DMS53 treated with DMSO at 0.1 percent for 48 hours (cell line): ENCODE results near the gene DNPEP.
"Not testable (repeated sequence)": the region's sequence is repeated elsewhere in the genome, so short reads cannot be mapped to it uniquely, and the experiment has no call there.

Experiments used
- DNase-seq: peaks from one replicate; lab custom pipeline; 2025; ENCODE audit not compliant: unreplicated experiment; lab: John Stamatoyannopoulos, UW

Gene DNPEP

GRCh38 chr2:219419331-219420197 is 31.9 kb upstream of the DNPEP start:
- DNase-seq, result no peak

GRCh38 chr2:219419012-219419324 is 31.3 kb upstream of the DNPEP start:
- DNase-seq, result no peak

DNA sequence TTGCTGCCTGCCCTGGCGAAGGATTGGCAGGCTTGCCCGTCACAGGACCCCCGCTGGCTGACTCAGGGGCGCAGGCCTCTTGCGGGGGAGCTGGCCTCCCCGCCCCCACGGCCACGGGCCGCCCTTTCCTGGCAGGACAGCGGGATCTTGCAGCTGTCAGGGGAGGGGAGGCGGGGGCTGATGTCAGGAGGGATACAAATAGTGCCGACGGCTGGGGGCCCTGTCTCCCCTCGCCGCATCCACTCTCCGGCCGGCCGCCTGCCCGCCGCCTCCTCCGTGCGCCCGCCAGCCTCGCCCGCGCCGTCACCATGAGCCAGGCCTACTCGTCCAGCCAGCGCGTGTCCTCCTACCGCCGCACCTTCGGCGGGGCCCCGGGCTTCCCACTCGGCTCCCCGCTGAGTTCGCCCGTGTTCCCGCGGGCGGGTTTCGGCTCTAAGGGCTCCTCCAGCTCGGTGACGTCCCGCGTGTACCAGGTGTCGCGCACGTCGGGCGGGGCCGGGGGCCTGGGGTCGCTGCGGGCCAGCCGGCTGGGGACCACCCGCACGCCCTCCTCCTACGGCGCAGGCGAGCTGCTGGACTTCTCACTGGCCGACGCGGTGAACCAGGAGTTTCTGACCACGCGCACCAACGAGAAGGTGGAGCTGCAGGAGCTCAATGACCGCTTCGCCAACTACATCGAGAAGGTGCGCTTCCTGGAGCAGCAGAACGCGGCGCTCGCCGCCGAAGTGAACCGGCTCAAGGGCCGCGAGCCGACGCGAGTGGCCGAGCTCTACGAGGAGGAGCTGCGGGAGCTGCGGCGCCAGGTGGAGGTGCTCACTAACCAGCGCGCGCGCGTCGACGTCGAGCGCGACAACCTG is 30.7 kb upstream of the DNPEP start, which contains the start of gene DES:
TSS of gene DES (plus strand) at position 223 of the 857 bp plus-strand sequence. CDS start at position 309, 86 bp downstream.
- peak; percentile 39 for DNase-seq

- DNase-seq, result no peak
These were observed 29.7 kb upstream of the DNPEP start for GRCh38 chr2:219417374-219417773.

GRCh38 chr2:219416938-219417337 is 29.2 kb upstream of the DNPEP start:
- DNase-seq, result no peak

- no peak for DNase-seq
These were observed 28.5 kb upstream of the DNPEP start for GRCh38 chr2:219416235-219416602.

- no peak for DNase-seq
These were observed 28.0 kb upstream of the DNPEP start for GRCh38 chr2:219415580-219416234.

- DNase-seq, result no peak
These were observed 27.1 kb upstream of the DNPEP start for GRCh38 chr2:219414857-219415256.

- DNase-seq, result no peak
These were observed 22.7 kb upstream of the DNPEP start for GRCh38 chr2:219410390-219410789.

DNA sequence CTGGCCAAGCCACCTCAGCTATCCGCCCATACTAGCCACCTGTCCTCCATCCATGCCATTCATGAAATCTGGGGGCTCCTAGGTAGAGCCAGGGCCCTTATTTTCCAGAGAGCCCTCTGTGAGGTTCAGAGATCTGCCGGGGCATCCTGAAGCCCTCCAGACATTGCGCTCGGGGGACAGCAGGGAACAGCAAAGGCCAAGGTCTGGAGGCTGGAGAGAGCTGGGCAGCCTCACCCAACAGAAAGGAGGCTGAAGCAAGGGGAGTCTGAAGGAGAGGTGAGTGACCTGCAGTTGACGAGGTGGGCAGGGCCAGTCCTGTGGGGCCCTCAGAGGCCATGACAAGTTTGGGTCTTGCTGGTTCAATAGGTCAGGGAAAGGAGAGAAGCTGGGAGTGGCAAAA is 21.9 kb upstream of the DNPEP start:
- no peak for DNase-seq

- no peak for DNase-seq
These were observed 20.9 kb upstream of the DNPEP start for GRCh38 chr2:219408631-219409030.

GRCh38 chr2:219408204-219408603 is 20.5 kb upstream of the DNPEP start:
- no peak for DNase-seq

- DNase-seq, result not testable (repeated sequence)
These were observed 19.6 kb upstream of the DNPEP start for GRCh38 chr2:219407343-219407742.

GRCh38 chr2:219406861-219407230 is 19.1 kb upstream of the DNPEP start:
- no peak for DNase-seq

DNA sequence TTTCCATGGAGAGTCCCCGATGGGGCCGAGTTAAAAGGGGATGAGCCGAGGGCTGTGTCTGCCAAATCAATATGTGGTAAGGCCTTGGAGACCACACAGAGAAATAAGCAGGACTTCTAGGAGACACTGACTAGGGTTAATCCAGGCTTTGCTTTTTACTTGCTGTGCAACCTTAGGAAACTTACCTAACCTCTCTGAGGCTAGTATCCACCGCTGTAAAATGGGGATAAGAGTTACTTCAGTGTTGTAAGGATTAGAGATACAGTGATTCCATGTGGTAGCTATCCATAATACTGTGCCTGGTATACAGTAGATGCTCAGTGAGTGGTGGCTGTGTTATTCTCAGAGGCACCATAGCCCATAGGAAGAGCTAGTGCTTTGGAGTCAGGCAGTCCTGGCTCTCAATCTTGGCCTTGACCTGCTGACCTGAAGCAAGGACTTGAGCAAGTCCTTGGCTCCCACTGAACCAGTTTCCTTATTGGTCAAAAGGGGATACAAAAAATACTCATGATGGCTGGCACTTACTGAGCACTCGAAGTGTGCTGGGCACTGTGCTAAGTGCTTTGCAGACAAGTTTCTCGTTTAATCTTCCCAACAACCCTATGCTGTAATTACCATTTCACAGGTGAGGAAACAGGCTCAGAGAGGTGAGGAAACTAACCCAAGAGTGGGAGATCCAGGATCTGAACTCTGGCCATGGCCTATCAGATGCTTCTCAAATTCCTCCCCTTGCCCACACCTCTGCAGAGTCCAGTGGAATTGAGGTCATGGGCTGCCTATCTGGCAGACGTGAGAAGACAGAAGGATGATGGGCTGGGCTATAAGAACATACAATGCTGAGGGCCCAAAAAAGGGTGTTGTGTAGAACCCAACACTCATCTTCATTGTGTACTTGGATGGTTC is 18.5 kb upstream of the DNPEP start:
- no peak for DNase-seq

- DNase-seq, result no peak
These were observed 17.7 kb upstream of the DNPEP start for GRCh38 chr2:219405451-219405850.

GRCh38 chr2:219404954-219405353 is 17.2 kb upstream of the DNPEP start:
- no peak for DNase-seq

DNA sequence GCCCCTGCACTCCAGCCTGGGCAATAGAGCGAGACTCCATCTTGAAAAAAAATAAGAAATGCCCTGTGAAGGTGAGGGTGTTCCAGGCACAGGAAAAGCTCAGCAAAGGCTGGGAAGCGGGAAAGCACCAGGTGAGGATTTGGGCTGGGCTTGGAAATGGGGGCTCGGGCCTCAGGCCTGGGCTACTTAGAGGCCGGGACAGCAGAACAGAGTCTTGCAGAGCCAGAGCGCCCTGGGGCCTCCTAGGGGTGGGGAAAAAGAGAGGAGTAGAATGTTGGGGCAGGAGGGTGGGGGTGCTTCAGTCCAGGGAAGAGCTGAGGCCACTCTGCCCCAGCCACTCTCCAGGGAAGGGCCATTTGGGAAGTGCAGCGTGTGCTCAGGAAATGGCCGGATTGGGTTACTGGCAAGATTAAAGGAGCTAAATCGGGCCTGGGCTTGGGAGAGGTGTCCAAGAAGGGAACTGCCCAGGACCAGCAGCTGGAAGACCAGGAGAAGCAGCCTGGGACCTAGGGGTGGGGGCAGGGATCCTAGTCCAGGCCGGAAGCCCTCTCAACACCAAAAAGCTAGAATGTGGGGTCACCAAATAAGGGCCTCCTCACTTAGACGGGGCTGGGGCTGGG is 16.7 kb upstream of the DNPEP start:
- DNase-seq, result no peak

DNA sequence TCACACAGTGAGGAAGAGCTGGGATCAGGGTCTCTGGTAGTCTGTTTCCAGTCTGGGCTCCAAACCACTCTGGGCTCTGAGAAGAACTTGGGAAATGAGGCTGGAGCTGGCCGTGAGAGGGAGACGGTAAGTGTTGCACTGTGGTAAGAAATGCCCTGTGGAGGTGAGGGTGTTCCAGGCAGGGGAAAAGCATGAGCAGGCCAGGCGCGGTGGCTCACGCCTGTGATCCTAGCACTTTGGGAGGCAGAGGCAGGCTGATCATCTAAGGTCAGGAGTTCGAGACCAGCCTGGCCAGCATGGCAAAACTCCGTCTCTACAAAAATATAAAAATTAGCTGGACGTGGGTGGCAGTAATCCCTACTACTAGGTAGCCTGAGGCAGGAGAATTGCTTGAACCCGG is 16.1 kb upstream of the DNPEP start:
- no peak for DNase-seq
